Fibroblast of peridontal ligament (primary cell): ENCODE data around the gene AUTS2.
A peak's percentile ranks its signal among the peaks of the same experiment; 100 is the strongest.
"Not testable (repeated sequence)": the region's sequence is repeated elsewhere in the genome, so short reads cannot be mapped to it uniquely, and the experiment has no call there.

Experiments used
- DNase-seq: peaks from one replicate; pipeline ENCODE4 v3.0.0-alpha.2; 2010; ENCODE audit errors: extremely low read depth

Gene AUTS2

DNA sequence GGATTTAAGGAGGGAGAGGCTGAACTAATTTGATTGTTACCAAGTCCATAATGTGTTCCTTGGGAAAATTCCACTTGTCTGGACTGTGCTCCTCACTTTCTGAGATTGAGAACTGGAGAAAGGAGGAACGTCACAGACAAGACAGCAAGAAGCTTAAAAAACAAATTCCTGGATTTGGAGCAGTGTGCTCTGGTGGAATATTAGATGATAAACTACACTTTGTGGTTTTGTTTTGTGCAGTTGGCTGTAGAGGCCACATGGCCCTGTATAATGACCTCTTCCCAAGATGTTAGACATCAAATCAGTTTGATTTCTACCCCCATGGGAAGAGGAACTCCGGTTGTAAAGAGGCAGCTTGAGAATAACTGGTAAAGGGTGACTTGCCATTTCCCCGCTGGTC is 1112.4 kb downstream of the AUTS2 start:
- DNase-seq, result no peak

DNA sequence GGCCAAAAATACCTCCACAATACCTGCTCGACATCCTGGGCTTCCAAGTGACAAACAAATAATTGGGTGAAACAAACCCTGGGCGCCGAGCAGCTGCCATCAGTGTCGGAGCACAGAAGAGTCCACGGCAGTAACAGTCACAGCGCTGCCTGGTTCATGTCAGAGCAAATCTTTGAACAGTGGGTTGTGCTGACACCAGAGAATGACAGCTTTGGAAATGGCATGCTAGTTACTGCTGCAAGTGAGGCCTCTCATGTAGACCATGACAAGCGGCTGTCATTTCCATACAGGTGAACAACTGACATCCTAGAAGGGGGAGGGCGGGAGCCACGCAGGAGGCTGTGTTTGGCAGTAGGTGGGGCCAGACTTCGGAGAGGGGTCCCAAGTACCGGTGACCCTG is 1113.2 kb downstream of the AUTS2 start:
- DNase-seq, result no peak

DNA sequence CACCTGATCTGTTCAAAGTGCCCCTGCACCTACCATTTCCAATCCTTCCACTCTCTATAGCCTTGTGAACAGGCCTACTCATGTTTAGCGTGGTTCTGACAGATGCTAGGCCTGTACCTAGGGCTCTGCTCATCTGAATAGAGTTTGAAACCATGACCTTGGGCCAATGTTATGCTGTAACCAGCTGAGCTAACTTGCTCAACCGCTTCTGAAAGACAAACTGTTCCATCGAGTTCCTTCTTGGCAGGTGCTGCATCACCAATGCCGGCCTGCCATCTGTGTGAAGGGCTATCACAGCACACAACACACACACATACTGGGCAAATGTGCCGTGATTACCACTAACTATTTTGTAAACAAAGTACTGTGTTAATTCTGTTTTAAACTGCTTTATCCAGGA is 1114.7 kb downstream of the AUTS2 start:
- DNase-seq, result no peak

DNA sequence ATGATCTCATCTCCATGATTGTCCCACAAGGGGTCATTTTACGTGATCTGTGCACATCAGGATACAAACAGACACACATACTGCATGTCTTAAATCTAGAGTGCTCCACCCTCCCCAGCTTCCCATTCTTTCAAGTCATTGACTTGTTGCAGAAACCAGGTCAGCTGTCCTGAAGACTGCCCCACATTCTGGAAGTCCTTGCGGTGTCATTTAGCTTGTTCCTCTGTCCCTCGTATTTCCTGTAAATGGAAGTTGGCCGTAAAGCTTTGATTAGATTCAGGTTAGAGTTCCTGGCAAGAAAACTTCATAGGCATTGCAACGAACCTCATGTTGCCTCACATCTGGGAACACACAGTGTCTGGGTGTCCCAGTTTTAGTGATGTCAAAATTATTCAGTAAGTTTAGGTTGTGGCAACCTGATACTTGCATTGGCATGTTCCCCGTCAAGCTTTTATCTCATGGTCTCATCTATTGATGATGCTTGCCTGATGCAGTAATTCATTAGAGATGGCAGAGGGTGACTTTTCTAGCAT is 1116.3 kb downstream of the AUTS2 start:
- no peak for DNase-seq

DNA sequence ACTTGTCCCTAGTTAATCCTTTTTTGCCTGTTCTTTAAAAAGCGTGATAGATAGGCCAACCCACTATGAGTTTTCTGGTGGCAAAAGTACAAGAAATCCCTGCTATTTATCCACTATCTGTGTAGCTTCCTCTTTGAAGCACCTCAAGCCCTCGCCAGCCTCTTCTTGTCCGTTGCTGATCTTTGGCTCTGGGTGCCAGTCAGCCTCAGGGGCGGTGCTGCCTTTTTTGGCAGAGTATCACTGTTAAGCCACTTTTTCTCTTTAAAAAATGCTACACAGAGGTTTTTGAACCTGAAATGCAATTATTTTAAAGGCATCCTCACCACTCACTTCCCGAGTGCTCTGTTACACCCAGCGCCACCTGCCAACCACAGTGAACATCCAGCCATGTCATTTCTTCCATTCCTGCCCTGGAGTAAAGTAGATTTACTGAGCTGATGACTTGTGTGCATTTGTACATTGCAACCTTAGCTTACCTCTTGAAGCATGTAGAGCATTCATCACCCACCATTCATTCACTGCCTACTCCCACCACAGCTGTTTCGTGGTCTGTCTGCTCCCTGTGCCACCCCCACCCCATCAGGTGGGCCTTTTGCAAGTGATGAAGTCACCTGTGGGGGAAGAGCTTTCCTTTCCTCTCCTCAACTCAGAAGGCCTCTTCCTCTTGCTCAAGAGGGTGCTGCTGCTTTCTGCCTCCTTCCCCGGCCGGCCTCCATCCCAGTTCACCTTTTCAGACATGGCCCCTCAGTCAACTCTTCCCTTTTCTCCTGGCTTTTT is 1119.5 kb downstream of the AUTS2 start:
- no peak for DNase-seq

DNA sequence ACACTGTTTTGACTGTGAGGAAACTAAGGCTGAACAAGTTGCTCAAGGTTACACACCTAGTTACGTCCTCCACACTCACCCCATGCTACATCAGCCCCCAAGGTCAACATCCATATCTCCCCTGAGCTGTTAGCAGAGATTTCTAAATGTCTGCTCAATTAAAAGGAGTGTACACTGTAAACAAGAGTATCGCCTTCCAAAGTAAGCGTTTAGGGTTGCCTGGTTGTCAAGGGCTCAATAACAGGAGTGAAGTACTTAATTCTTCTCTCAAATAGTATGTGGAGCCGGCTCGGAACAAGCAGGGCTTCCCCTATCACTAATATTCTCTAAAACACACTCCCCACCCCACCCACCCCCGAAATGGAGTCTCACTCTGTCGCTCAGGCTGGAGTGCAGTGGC is 1120.8 kb downstream of the AUTS2 start:
- no peak for DNase-seq

DNA sequence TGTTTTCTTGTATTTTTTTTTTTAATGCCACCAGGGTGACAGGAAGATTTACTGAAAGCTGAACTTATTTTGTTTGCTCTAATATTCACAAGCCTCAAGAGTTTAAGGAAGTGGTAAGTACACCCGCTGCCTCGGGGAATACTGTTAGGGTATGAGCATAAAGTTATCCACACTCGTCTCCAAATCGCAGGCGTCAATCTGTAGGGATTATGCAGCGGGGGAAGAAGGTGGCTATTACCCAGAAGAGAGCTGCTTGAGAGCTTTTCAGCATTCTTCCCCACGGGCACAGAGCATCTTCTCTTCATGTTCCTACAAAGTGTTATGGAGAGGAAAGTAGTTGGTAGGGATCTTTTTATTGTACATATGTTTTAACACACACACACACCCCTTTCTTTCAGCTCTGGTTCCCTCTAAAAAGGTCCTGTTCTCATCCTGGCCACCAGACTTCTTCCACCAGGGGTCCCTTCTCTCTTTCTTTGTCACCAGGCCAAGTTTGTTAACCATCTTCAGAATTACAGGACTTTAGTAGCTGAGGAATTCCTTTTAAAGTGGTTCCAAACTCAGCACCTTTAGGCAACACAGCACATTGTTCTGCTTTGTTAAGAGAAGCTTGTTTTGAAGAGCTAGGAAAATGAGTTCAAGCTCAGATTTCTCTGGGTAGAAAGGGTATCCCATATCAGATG is 1122.1 kb downstream of the AUTS2 start:
- peak; percentile 19 for DNase-seq

DNA sequence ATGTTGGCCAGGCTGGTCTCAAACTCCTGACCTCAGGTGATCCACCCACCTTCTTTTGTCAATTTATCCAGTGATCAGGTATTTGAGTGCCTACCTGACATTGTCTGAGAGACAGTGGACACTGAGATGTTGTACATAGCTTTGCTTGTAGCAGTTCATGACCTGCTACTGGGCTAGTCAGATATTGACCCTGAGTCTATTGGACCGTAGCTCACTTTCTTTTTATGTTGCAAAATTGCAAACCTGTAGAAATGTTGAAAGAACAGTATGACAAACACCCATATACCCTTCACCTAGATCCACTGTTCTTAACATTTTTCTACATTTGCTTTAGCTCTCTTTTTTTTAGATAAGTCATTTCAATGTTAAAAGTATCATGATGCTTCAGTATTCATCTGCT is 1123.2 kb downstream of the AUTS2 start:
- DNase-seq, result no peak

DNA sequence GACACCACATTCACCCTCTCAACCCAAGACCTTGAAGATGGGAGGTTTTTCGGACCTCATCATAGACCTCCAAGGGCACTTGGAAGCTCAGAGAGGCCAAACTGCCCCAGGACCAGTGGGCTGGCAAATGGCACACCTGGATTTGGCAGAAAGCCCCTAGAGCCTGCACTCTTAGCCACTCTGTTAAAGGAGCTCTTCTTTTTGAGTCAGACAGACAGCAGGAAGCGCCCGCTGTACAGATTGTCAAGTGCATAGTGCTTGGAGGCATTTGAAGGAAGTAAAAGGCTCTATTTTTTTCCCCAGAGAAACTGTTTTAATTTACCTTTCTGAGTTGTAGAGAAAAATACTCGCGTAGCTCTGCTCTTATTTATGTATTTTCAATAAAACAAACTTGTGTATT is 1125.1 kb downstream of the AUTS2 start:
- no peak for DNase-seq

DNA sequence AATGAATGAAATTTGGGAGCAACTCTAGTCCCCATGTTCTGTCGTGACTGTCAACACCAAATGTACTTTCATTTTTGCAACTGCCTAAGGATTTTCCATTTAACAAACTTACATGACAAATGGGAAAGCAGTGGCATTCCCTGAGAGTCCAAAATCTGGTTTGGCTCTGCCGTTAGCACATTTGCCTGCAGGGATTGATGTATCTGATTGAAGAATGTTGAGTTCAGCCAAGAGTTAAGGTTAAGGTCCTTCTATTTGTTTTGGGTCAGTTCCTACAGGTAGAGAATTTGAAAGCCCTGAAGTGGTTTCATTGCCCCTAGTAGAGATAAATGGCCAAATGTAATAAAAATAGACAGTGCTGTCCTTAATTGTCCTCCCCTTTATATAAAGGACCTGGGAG is 1127.2 kb downstream of the AUTS2 start:
- DNase-seq, result no peak

DNA sequence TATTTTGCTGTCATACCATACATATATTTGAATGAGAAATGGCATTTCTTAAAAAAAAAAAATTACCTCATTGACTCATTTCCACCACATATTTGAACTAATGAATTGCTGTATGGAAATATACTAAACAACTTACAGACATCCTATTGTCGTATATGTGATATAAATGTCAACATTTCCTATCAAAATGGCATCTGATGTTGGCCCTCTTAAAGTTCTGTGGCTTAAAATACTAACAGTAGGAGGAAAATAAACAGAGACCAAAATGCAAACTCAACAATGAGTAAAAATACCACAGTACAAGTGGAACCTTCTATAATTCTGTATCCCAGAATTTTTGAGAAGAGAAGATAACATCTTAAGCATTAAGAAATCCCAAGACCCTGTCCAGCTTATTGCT is 1128.0 kb downstream of the AUTS2 start:
- DNase-seq, result no peak

DNA sequence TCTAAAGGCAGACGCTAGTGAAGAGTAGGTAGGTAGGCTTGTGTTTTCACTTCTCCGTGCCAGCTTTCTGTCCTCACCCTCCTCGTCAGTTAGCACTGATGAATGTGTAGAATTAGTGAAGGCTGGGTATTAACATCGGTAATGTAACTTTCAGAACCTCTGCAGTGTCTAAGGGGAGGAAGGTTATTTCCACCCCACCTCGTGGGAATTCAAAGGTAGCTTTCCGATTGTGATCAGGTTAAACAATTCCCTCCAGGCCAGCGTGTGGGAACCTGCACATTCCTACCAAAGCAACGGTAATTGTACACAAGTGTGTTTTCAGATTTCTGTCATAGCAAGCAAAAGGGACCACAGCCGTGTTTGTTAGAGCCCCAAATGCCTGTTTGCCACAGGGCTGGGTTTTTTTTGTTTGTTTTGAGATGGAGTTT is 1128.7 kb downstream of the AUTS2 start:
- no peak for DNase-seq

DNA sequence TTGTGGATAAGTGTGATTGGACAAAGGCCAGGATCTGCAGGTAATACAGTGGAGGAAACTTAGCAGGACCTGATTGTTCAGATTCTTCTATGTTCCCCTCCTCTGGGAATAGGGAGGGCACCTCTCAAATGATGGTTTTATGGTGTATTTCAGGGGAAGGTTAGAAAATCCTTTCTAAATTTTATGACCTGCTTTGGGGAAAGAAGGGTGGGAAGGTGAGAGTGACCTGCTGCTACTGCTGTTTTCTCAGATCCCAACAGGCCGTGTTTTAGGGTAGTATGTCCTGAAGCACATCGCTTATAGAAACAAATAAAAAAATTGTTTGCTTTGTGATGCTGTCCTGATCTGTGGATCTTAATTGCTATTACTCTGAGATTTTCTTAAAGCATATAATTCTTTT is 1129.6 kb downstream of the AUTS2 start:
- DNase-seq, result no peak

DNA sequence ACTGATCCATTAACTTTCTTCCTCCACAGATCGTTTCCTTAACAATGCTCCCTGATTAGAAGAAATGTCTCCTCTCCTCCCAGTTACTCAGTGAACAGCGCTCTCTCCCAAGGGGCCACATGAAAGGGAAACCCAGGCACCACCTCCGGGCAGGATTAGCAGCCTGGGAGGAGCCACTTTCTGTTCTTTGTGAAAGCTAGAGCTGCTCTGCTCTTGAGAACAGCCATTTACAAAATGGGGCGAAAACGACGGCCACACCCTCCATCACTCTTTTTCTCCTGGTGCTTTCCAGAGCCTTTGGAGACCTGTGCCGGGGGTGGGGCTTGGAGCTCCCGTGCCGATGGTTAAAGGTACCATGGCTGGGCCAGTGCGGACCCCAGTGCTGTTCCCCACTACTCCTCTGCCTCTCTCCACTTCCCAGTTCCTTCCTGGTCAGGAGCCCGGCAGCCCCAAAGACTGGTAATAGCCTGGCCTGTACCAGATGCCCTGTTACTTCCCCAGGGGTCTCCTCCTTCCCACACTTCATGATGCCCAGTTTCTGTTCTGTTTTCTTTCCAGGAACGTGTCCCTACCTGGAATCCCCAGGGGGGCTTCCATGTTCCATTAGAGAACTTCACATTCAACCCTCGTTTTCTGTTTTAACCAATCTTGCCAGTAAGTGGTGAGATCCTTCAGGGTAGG is 1130.7 kb downstream of the AUTS2 start:
- DNase-seq, result peak; percentile 27

DNA sequence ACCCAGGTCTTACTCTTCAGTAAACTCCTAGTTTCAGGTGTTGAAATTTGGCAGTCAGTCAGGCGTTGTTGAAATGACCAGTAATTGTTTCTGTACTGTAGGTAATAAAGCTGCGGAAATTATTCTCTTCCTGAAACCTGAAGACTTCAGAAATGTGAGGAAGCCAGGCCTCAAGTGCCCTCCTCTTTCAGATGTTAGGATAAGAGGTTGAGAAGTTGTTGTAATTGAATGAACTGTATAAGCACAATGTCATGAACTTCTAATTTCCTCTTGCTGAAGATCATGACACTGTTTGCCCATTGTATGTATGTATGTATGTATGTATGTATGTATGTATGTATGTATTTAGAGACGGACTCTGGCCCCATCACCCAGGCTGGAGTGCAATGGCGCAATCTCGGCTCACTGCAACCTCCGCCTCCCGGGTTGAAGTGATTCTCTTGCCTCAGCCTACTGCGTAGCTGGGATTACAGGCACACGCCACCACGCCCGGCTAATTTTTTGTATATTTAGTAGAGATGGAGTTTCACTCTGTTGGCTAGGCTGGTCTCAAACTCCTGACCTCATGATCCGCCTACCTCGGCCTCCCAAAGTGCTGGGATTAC is 1131.4 kb downstream of the AUTS2 start:
- not testable (repeated sequence) for DNase-seq

DNA sequence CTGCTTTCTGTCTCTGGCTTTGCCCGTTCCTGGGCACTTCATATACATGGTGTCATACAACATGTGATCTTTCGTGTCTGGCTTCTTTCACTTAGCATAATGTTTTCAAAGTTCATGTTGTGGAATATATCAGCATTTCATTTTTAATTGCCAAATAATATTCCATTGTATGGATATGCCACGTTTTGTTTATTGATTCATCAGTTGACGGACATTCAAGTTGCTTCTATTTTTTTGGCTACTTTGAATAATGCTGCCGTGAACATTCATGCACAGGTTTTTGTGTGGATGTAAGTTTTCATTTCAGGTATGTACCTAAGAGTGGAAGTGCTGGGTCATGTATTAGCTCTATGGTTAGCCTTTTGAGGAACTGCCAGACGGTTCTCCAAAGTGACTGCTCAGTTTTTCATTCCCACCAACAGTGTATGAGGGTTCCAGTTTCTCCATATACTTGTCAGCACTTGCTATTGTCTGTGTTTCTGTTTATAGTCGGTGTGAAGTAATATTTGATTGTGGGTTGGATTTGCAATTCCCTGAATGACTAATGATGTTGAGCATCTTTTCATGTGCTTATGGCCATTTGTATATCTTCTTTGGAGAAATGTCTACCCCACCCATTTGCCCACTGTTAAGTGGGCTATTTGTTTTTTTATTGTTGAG is 1132.3 kb downstream of the AUTS2 start:
- no peak for DNase-seq

DNA sequence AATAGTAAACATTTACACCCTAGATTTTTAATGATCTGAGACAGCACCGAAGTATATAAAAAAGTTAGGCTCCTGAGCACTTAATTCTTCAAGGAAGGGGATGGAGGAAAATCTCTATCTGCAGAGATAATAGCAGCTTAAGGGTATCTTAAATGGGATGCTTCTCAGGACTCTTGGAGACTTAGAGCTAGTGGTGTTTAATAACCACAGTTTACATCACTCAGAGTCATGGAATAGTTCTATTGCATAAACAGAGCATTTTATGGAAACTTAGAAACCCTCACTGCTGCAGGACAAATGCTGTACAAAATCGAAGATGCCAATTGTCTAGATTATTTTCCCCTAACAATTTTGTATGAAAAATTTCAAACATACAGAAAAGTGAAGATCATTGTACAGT is 1134.8 kb downstream of the AUTS2 start:
- DNase-seq, result peak; percentile 50

DNA sequence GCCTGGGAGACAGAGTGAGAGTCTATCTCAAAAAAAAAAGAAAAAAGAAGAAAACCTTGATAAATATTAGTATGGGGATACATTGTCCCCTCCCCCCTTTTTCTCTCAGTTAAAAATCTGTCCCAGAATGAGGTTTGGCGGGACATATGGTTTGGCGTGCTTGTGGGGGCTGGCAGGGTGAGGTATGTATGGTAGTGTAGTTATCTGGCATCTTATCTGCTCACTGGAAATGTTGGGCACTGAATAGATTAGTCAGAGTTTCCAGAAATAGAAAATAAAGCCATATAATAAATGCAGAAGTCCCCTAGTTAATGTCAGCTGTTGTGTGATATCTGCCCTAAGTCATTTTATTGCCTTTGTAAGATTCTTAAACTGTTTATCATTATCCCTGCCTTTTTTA is 1136.1 kb downstream of the AUTS2 start:
- DNase-seq, result no peak

DNA sequence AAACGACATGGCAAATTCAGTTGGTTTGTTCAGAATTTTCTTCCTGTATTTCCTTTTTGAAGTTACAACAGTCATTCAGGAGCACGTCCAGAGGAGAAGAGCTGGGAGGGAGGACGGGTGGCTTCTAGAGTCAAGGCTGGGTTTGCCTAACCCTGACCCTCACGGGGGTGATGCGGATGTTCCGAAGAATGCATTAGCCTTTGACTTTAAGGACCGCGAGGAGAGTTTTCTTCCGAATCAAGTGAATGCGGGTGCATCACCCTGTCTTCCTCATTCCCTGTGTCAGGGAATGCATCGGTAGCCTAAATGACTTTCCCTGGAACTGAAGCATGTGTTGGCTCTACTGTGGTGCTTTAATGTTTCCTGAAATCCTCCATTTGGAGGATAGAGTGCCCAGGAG is 1137.0 kb downstream of the AUTS2 start:
- no peak for DNase-seq

DNA sequence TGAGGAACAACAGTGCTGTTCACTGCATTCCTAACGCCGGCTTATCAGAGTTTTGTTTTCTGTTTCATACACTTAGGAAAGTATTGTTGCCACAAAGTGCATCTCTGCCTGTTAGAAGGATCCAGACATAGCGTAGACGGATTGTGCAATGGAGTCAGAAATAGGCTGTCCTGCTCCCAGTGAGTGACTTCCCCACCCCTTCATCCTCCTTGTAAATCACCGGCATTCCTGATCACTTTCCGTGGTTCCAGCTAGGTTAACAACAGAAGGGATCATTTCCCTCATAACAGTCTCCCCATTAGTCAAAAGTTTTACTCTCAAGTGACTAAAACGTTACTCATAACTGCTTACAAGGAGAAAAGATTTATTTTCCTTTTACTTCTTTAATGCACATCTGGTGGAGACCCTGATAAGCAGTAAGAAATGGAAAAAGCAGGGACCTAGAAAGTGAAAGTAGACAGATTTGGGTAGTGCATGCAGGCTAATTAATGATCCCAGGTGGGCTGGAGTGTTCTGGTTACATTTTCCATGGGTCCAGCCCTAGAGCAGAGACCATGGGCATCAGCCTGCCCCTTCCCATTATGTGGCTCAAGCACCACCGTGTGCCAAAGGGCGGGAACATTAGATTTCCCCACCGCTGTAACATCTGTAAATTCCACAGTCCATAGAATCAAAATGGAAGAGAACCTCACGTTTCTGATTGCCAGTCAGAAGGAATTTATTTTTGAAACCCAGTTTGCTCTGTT is 1138.6 kb downstream of the AUTS2 start:
- DNase-seq, result peak; percentile 56
